HEK293 (cell line): Measurements from ENCODE around the gene BCORL1.
A peak's percentile ranks its signal among the peaks of the same experiment; 100 is the strongest.

Experiments
- CTCF ChIA-PET: fragments of 350-600 bp; formaldehyde crosslinking; extraction: SDS; loops from one replicate; lab custom pipeline; 2021; ENCODE audit warnings: antibody characterized with exemption; lab: Yijun Ruan, JAX
- POLR2A ChIA-PET: fragments of 300-600 bp; formaldehyde crosslinking; extraction: SDS; loops from one replicate; lab custom pipeline; 2020; ENCODE audit warnings: antibody characterized with exemption, inconsistent platforms; lab: Yijun Ruan, JAX
- H3K27ac ChIP-seq: fragments of 200-500 bp; sonication (Bioruptor generic); 2 replicates; pipeline ENCODE4 v1.5.1; 2014; ENCODE audit warnings: low read depth, low read length, control low read depth, inconsistent platforms; ENCODE audit errors: extremely low read depth
- H3K36me3 ChIP-seq, 2 experiments: fragments of 200-500 bp in 1 of 2; sonication (Bioruptor generic) in 1 of 2; 1 replicate in 1 of 2; 2 replicates in 1 of 2; pipeline ENCODE4 v1.5.1; 2014 to 2017; ENCODE audit warnings: inconsistent platforms in 2 of 2, low read length in 2 of 2; ENCODE audit not compliant: control insufficient read depth in 2 of 2, insufficient read depth in 1 of 2
- H3K4me1 ChIP-seq: fragments of 200-500 bp; sonication (Bioruptor generic); 2 replicates; pipeline ENCODE4 v1.5.1; 2014; ENCODE audit warnings: mild to moderate bottlenecking, low read length, inconsistent platforms; ENCODE audit not compliant: control insufficient read depth, insufficient read depth
- H3K4me3 ChIP-seq: 2 replicates; pipeline ENCODE4 v1.5.1; 2011; ENCODE audit warnings: low read depth, mild to moderate bottlenecking, control low read depth, low read length, moderate library complexity
- H3K9me3 ChIP-seq: fragments of 200-500 bp; sonication (Bioruptor generic); 2 replicates; pipeline ENCODE4 v1.5.1; 2014; ENCODE audit warnings: low read depth, low read length, inconsistent platforms; ENCODE audit not compliant: control insufficient read depth, insufficient read depth
- OSR2 ChIP-seq: fragments of 450-650 bp; formaldehyde crosslinking; IDR thresholded peaks from 2 replicates; pipeline ENCODE4 v1.5.1; 2016; ENCODE audit warnings: missing biosample characterization, missing genetic modification characterization
- RBAK ChIP-seq: fragments of 450-650 bp; formaldehyde crosslinking; IDR thresholded peaks from 2 replicates; pipeline ENCODE4 v1.5.1; 2016; ENCODE audit warnings: missing biosample characterization, missing genetic modification characterization
- WT1 ChIP-seq: fragments of 450-650 bp; formaldehyde crosslinking; IDR thresholded peaks from 2 replicates; pipeline ENCODE4 v1.5.1; 2016; ENCODE audit warnings: missing biosample characterization, missing genetic modification characterization
- ZBTB17 ChIP-seq: fragments of 450-650 bp; formaldehyde crosslinking; IDR thresholded peaks from 2 replicates; pipeline ENCODE4 v1.5.1; 2016; ENCODE audit warnings: missing biosample characterization, missing genetic modification characterization
- ZBTB21 ChIP-seq: fragments of 450-650 bp; formaldehyde crosslinking; IDR thresholded peaks from 2 replicates; pipeline ENCODE4 v1.5.1; 2017; ENCODE audit warnings: missing biosample characterization, missing genetic modification characterization
- ZBTB48 ChIP-seq: fragments of 450-650 bp; formaldehyde crosslinking; IDR thresholded peaks from 2 replicates; pipeline ENCODE4 v1.5.1; 2016; ENCODE audit warnings: missing biosample characterization, missing genetic modification characterization
- ZNF302 ChIP-seq: fragments of 450-650 bp; formaldehyde crosslinking; IDR thresholded peaks from 2 replicates; pipeline ENCODE4 v1.5.1; 2016; ENCODE audit warnings: missing biosample characterization, missing genetic modification characterization, low read depth
- ZNF311 ChIP-seq: fragments of 450-650 bp; formaldehyde crosslinking; IDR thresholded peaks from 2 replicates; pipeline ENCODE4 v1.5.1; 2017; ENCODE audit warnings: missing biosample characterization, missing genetic modification characterization, borderline replicate concordance
- ZNF341 ChIP-seq: fragments of 450-650 bp; formaldehyde crosslinking; IDR thresholded peaks from 2 replicates; pipeline ENCODE4; 2016; ENCODE audit warnings: low read depth, missing biosample characterization, missing genetic modification characterization
- ZNF416 ChIP-seq: fragments of 450-650 bp; formaldehyde crosslinking; IDR thresholded peaks from 2 replicates; pipeline ENCODE4 v1.5.1; 2016; ENCODE audit warnings: missing biosample characterization, missing genetic modification characterization
- ZNF621 ChIP-seq: fragments of 450-650 bp; formaldehyde crosslinking; IDR thresholded peaks from 2 replicates; pipeline ENCODE4 v1.5.1; 2017; ENCODE audit warnings: missing biosample characterization, missing genetic modification characterization
- ZNF624 ChIP-seq: fragments of 450-650 bp; formaldehyde crosslinking; IDR thresholded peaks from 2 replicates; pipeline ENCODE4 v1.5.1; 2017; ENCODE audit warnings: missing biosample characterization, missing genetic modification characterization
- ZNF664 ChIP-seq: fragments of 450-650 bp; formaldehyde crosslinking; IDR thresholded peaks from 2 replicates; pipeline ENCODE4 v1.5.1; 2016; ENCODE audit warnings: missing biosample characterization, missing genetic modification characterization
- ZNF768 ChIP-seq: fragments of 450-650 bp; formaldehyde crosslinking; IDR thresholded peaks from 2 replicates; pipeline ENCODE4 v1.5.1; 2018; ENCODE audit warnings: missing biosample characterization, mild to moderate bottlenecking, missing genetic modification characterization
- TF ChIP-seq, protein P1 (sequence below): fragments of 450-650 bp; formaldehyde crosslinking; IDR thresholded peaks from 2 replicates; pipeline ENCODE4 v1.5.1; 2017; ENCODE audit warnings: missing biosample characterization, missing genetic modification characterization
- TF ChIP-seq, protein P2 (sequence below): fragments of 450-650 bp; formaldehyde crosslinking; IDR thresholded peaks from 2 replicates; pipeline ENCODE4 v1.5.1; 2017; ENCODE audit warnings: missing biosample characterization, missing genetic modification characterization
- TF ChIP-seq, protein P3 (sequence below): fragments of 450-650 bp; formaldehyde crosslinking; IDR thresholded peaks from 2 replicates; pipeline ENCODE4 v1.5.1; 2016; ENCODE audit warnings: missing biosample characterization, missing genetic modification characterization

The BCORL1 gene

DNA sequence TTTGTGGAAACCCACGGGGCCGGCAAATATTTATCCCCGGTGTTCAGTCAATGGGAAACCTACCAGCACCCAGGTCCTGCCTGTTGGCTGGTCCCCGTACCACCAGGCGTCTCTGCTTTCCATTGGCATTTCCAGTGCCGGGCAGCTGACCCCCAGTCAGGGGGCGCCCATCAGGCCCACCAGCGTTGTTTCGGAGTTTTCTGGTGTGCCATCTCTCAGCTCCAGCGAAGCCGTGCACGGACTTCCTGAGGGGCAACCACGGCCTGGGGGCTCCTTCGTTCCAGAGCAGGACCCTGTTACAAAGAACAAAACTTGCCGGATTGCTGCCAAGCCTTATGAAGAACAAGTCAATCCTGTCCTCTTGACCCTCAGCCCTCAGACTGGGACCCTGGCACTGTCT lies 32.7 kb downstream of the BCORL1 start:
- Histone ChIP-seq H3K9me3 (no peaks in the 10 kb centered on the region), H3K27ac (no peak overlapping the region), H3K36me3 (peaks cover 4 to 71% of the 10 kb centered on the region in 2 experiments; a peak in 2 of 3 replicates), H3K4me1 (no peaks in the 10 kb centered on the region), H3K4me3 (no peak overlapping the region)
- POLR2A ChIA-PET, result no interaction called here
- no peak for TF ChIP-seq ZNF302 (tag by site-specific recombination)
- no peak for TF ChIP-seq WT1 (tag by site-specific recombination)
- TF ChIP-seq, all 188 proteins: peak for 0
- CTCF ChIA-PET, result interaction anchor here (0.6 to 5.5 kb wide), 2 partner anchors 13 to 194 kb away, joined by 4 to 40 read pairs; no protein-coding TSS in a partner anchor

DNA sequence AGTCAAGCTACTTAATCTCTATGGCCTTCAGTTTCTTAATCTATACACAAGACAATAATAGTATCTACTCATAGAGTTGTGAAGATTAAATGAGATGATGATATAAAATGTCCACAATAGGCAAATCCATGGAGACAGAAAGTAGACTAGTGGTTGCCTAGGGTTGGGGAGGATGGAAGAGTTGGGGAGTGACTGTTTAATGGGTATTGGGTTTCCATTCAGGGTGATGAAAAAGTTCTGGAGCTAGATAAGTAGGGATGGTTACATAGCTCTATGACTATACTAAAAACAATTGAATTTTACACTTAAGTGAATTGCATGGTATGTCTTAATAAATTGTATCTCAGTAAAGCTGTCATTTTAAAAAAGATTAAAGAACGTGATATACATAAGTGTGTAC lies 35.7 kb downstream of the BCORL1 start:
- Histone ChIP-seq H3K4me1 (no peaks in the 10 kb centered on the region), H3K9me3 (no peaks in the 10 kb centered on the region), H3K27ac (no peak overlapping the region), H3K36me3 (peaks cover 15 to 79% of the 10 kb centered on the region in 2 experiments), H3K4me3 (no peak overlapping the region)
- ChIA-PET POLR2A (no interaction called here), CTCF (interaction anchor here (0.6 to 5.5 kb wide), 4 partner anchors 10 to 407 kb away, joined by 3 to 40 read pairs (median 6); no protein-coding TSS in a partner anchor)
- peak; percentile 83 for TF ChIP-seq WT1 (tag by site-specific recombination)
- TF ChIP-seq ZBTB21 (tag by site-specific recombination), result no peak
- peak; percentile 80 for TF ChIP-seq ZNF664 (tag by site-specific recombination)
- TF ChIP-seq, protein P1, sequence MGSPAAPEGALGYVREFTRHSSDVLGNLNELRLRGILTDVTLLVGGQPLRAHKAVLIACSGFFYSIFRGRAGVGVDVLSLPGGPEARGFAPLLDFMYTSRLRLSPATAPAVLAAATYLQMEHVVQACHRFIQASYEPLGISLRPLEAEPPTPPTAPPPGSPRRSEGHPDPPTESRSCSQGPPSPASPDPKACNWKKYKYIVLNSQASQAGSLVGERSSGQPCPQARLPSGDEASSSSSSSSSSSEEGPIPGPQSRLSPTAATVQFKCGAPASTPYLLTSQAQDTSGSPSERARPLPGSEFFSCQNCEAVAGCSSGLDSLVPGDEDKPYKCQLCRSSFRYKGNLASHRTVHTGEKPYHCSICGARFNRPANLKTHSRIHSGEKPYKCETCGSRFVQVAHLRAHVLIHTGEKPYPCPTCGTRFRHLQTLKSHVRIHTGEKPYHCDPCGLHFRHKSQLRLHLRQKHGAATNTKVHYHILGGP (tag by site-specific recombination), result no peak
- TF ChIP-seq ZNF311 (tag by site-specific recombination), result no peak

DNA sequence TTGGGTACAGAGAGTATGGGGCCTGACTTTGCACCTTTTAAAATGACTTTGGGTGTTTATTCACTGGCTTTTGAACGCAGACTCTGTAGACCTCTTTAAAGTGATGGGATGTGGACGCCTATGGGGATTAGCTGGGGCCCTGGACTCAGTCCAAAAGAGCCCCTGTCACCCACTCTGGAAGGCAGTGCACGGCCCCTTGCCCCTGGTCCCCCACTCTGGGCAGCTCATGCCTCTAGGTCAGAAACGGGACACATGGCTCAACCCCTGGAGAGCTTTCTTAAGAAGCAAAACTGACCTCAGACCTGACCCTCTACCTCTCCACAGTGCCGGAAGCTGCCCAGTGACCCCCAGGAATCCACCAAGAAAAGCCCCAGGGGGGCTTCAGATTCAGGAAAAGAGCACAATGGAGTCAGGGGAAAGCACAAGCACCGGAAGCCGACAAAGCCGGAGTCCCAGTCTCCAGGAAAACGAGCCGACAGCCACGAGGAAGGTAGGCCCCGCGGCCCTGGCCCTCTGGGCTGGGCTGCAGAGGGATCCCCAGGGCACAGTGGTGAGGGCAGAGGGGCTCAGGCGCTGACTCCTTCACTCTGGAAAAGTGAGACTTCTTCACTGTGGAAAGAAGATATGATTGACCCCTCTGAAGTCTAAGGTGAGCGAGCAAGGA lies 38.4 kb downstream of the BCORL1 start:
- H3K27ac ChIP-seq, result no peak overlapping the region
- POLR2A ChIA-PET, result no interaction called here
- CTCF ChIA-PET, result interaction anchor here (0.6 kb wide), 2 partner anchors 88 to 412 kb away, joined by 3 to 5 read pairs; no protein-coding TSS in a partner anchor
- TF ChIP-seq ZNF341 (tag by site-specific recombination) (no peak), ZNF621 (tag by site-specific recombination) (no peak), ZNF768 (tag by site-specific recombination) (no peak), OSR2 (no peak), RBAK (tag by site-specific recombination) (no peak), ZBTB48 (tag by site-specific recombination) (no peak), ZBTB17 (tag by site-specific recombination) (no peak), WT1 (tag by site-specific recombination) (no peak), ZNF624 (tag by site-specific recombination) (no peak), ZNF416 (tag by site-specific recombination) (no peak)
- TF ChIP-seq, protein P2, sequence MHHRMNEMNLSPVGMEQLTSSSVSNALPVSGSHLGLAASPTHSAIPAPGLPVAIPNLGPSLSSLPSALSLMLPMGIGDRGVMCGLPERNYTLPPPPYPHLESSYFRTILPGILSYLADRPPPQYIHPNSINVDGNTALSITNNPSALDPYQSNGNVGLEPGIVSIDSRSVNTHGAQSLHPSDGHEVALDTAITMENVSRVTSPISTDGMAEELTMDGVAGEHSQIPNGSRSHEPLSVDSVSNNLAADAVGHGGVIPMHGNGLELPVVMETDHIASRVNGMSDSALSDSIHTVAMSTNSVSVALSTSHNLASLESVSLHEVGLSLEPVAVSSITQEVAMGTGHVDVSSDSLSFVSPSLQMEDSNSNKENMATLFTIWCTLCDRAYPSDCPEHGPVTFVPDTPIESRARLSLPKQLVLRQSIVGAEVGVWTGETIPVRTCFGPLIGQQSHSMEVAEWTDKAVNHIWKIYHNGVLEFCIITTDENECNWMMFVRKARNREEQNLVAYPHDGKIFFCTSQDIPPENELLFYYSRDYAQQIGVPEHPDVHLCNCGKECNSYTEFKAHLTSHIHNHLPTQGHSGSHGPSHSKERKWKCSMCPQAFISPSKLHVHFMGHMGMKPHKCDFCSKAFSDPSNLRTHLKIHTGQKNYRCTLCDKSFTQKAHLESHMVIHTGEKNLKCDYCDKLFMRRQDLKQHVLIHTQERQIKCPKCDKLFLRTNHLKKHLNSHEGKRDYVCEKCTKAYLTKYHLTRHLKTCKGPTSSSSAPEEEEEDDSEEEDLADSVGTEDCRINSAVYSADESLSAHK (tag by site-specific recombination), result no peak
- TF ChIP-seq, protein P3, sequence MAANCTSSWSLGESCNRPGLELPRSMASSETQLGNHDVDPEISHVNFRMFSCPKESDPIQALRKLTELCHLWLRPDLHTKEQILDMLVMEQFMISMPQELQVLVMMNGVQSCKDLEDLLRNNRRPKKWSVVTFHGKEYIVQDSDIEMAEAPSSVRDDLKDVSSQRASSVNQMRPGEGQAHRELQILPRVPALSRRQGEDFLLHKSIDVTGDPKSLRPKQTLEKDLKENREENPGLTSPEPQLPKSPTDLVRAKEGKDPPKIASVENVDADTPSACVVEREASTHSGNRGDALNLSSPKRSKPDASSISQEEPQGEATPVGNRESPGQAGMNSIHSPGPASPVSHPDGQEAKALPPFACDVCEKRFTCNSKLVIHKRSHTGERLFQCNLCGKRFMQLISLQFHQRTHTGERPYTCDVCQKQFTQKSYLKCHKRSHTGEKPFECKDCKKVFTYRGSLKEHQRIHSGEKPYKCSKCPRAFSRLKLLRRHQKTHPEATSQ (tag by site-specific recombination), result no peak
- TF ChIP-seq, all 188 proteins: peak for 0
- no peaks in the 10 kb centered on the region for H3K4me1 ChIP-seq
- H3K4me3 ChIP-seq, result no peak overlapping the region
- peaks cover 15 to 80% of the 10 kb centered on the region in 2 experiments for H3K36me3 ChIP-seq
- H3K9me3 ChIP-seq, result no peaks in the 10 kb centered on the region
